Sigmoid colon (tissue), 7 donors: ENCODE results near the gene DOLK. TPM values are rescaled to one million over a fixed set of nuclear protein-coding genes. Genes with fewer than 3 reads are reported as not detected.

Source experiments
- DNase-seq: peaks from one replicate; pipeline ENCODE4 v3.0.0-alpha.2; 2019
- H3K27ac ChIP-seq, 4 donors: fragments of 200-600 bp; sonication (generic); one replicate each; pipeline ENCODE4 v1.5.1; 2016 to 2019; ENCODE audit warnings: mild to moderate bottlenecking in 1 of 4
- H3K27me3 ChIP-seq, 3 donors: fragments of 200-600 bp; sonication (generic); one replicate each; pipeline ENCODE4 v1.5.1; 2019; ENCODE audit warnings: mild to moderate bottlenecking in 1 of 3
- H3K36me3 ChIP-seq, 4 donors: fragments of 200-600 bp; sonication (generic); one replicate each; pipeline ENCODE4 v1.5.1; 2016 to 2019
- H3K4me1 ChIP-seq, 4 donors: fragments of 200-600 bp; sonication (generic); one replicate each; pipeline ENCODE4 v1.5.1; 2017 to 2019
- H3K4me3 ChIP-seq, 4 donors: fragments of 200-600 bp; sonication (generic); one replicate each; pipeline ENCODE4 v1.5.1; 2017 to 2019; ENCODE audit warnings: mild to moderate bottlenecking in 2 of 4, moderate library complexity in 1 of 4
- H3K9me3 ChIP-seq, 4 donors: fragments of 200-600 bp in 3 of 4; sonication (generic) in 3 of 4; one replicate each; pipeline versions ENCODE4 v1.5.1 to v1.6.1; 2013 to 2019
- EP300 ChIP-seq, 4 donors: sonication (generic); formaldehyde crosslinking; IDR thresholded peaks; one replicate each; pipeline ENCODE4 v1.6.1; 2017; ENCODE audit warnings: antibody characterized with exemption in 4 of 4
- POLR2A ChIP-seq, 2 donors: fragments of 450-650 bp; IDR thresholded peaks; one replicate each; pipeline ENCODE4 v1.6.1; 2016; ENCODE audit warnings: antibody characterized with exemption in 2 of 2, mild to moderate bottlenecking in 2 of 2, moderate library complexity in 2 of 2
- POLR2AphosphoS5 ChIP-seq, 4 donors: sonication (generic); formaldehyde crosslinking; IDR thresholded peaks; one replicate each; pipeline ENCODE4 v1.6.1; 2017; ENCODE audit warnings: antibody characterized with exemption in 4 of 4
- WGBS, 2 donors: extraction: QIAGEN DNeasy Blood & Tissue Kit; methylation state at CpG; one replicate each; pipeline ENCODE4 v1.1.7; 2013; 5-methylcytosine and 5-hydroxymethylcytosine counted together
- intact Hi-C: fragments of 100-400 bp; cut with DNase I; formaldehyde crosslinking; loops from one replicate; pipeline ENCODE4 v1.15.1; 2023
- polyA plus RNA-seq, 3 donors: library from polyadenylated mRNA; stranded (reverse); fragments of 200-250 nt; gene quantifications; one replicate each; pipeline ENCODE4 v1.2.3, GENCODE V29; 2013
- total RNA-seq, 4 donors: library from RNA; depleted of rRNA; stranded (reverse); fragments of >200 nt; gene quantifications; one replicate each; pipeline ENCODE4 v1.1.0, GENCODE V29; 2016
- TF ChIP-seq, protein P1 (sequence below), 4 experiments: fragments of 450-650 bp in 3 of 4; fragments of 200-600 bp in 1 of 4; IDR thresholded peaks; one replicate each; pipeline ENCODE4 v1.5.1; 2016 to 2019; ENCODE audit warnings: antibody characterized with exemption in 4 of 4, mild to moderate bottlenecking in 3 of 4, moderate library complexity in 2 of 4
- donor health status: healthy with polysubstance abuse.
- donor health status: Bipolar disorder and iron deficiency.
- donor health status: healthy.

Gene DOLK
- total and polyA plus RNA-seq, 7 donors: 2.4 to 11.4 (median 8.9) TPM

- Histone ChIP-seq H3K27ac (peak overlapping the region in 2 of 4 donors; percentile 88), H3K9me3 (no peaks in the 10 kb centered on the region), H3K36me3 (peaks cover 0 to 4% (median 0%) of the 10 kb centered on the region in 4 donors), H3K4me3 (no peak overlapping the region), H3K4me1 (peaks cover 0 to 50% (median 41%) of the 10 kb centered on the region in 4 donors), H3K27me3 (no peaks in the 10 kb centered on the region)
- intact Hi-C loops: loop anchor here (2.0 kb wide), 1 partner anchor 43 kb away; the partner anchor contains the start of gene KYAT1
- TF ChIP-seq POLR2A (IDR thresholded peaks at IDR 0.05) (no peak), POLR2AphosphoS5 (IDR thresholded peaks at IDR 0.05) (no peak), EP300 (IDR thresholded peaks at IDR 0.05) (no peak)
- TF ChIP-seq, protein P1, sequence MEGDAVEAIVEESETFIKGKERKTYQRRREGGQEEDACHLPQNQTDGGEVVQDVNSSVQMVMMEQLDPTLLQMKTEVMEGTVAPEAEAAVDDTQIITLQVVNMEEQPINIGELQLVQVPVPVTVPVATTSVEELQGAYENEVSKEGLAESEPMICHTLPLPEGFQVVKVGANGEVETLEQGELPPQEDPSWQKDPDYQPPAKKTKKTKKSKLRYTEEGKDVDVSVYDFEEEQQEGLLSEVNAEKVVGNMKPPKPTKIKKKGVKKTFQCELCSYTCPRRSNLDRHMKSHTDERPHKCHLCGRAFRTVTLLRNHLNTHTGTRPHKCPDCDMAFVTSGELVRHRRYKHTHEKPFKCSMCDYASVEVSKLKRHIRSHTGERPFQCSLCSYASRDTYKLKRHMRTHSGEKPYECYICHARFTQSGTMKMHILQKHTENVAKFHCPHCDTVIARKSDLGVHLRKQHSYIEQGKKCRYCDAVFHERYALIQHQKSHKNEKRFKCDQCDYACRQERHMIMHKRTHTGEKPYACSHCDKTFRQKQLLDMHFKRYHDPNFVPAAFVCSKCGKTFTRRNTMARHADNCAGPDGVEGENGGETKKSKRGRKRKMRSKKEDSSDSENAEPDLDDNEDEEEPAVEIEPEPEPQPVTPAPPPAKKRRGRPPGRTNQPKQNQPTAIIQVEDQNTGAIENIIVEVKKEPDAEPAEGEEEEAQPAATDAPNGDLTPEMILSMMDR (IDR thresholded peaks at IDR 0.05): no peak
- DNase-seq: no peak
- WGBS, 2 donors: 89 to 94% methylated on average over 6 of the region's 6 CpGs
Measured at GRCh38 chr9:128923493-128923883, 23.9 kb downstream of the DOLK start.

- Histone ChIP-seq H3K27ac (peak overlapping the region; percentile 86 to 88 (median 88)), H3K4me1 (peaks cover 0 to 52% (median 44%) of the 10 kb centered on the region in 4 donors), H3K9me3 (no peaks in the 10 kb centered on the region), H3K27me3 (no peaks in the 10 kb centered on the region), H3K36me3 (peaks cover 0 to 15% (median 4%) of the 10 kb centered on the region in 4 donors), H3K4me3 (peak overlapping the region; percentile 61 to 63 (median 62))
- intact Hi-C loops: loop anchor here (2.0 kb wide), 1 partner anchor 41 kb away; the partner anchor contains the start of gene KYAT1
- DNase-seq: peak; percentile 84
- TF ChIP-seq EP300 (IDR thresholded peaks at IDR 0.05) (no peak), POLR2AphosphoS5 (IDR thresholded peaks at IDR 0.05) (peak in 2 of 4 donors; percentile 33 to 37)
- TF ChIP-seq, protein P1 (IDR thresholded peaks at IDR 0.05): peak in 1 of 4 experiments; percentile 15
- 19 to 30% methylated on average over 32 of the region's 32 CpGs for WGBS, 2 donors
Measured at GRCh38 chr9:128921881-128922763, 25.3 kb downstream of the DOLK start.

DNA sequence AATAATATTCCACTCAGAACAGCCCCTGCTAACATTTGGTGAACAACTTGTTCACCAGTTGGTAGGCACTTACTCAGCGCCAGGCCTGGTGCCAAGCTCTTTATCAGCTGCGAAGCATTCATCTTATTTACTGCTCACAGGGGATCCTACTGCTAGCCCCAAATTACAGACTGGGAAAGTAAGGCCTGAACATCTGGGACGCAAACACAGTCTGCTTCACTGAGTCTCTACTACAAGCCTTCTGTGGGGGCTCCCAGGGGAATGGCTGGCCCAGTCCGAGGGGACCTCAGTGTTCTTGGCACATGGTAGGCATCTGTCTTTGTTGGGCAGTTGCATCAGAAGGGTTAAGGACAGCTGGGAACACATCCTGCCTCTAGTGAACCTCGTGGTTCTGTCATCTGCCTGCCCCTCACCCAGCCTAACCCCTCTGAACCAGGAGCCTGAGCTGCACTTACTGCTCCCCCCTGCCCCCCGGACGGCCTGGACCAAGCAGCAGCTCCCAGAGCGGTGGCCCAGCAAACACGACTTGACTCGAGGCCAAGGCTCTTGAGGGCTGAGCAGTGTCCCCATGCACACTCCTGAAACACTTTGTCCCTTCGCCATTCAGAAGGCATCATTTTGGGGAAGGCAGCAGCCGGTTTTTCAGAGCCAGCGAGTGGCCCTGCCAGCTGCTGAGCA, 26.9 kb downstream of the DOLK start, which contains the start of gene PHYHD1:
Gene PHYHD1, plus strand, starts transcription at position 602 of the 678 bp plus-strand sequence. CDS start 1,342 bp downstream, outside the sequence.
- Histone ChIP-seq H3K27me3 (no peaks in the 10 kb centered on the region), H3K27ac (peak within 1 kb of the TSS; percentile 86 to 88 (median 88)), H3K4me1 (peaks cover 0 to 68% (median 60%) of the 10 kb centered on the region in 4 donors), H3K4me3 (peak within 1 kb of the TSS; percentile 61 to 63 (median 62)), H3K9me3 (no peaks in the 10 kb centered on the region), H3K36me3 (peaks cover 4 to 25% (median 8%) of the 10 kb centered on the region in 4 donors)
- WGBS, 2 donors: 73 to 76% methylated on average over 13 of the region's 13 CpGs
- peak; percentile 84 for DNase-seq
- intact Hi-C loops: no loop called here
- TF ChIP-seq POLR2AphosphoS5 (IDR thresholded peaks at IDR 0.05) (peak; percentile 19 to 78 (median 62)), EP300 (IDR thresholded peaks at IDR 0.05) (peak in 1 of 4 donors; percentile 50), POLR2A (IDR thresholded peaks at IDR 0.05) (no peak)

- peak overlapping the region; percentile 86 to 88 (median 88) for H3K27ac ChIP-seq
- H3K4me1 ChIP-seq: peaks cover 0 to 77% (median 65%) of the 10 kb centered on the region in 4 donors
- no peaks in the 10 kb centered on the region for H3K27me3 ChIP-seq
- 75 to 82% methylated on average over 14 of the region's 14 CpGs for WGBS, 2 donors
- H3K9me3 ChIP-seq: no peaks in the 10 kb centered on the region
- H3K4me3 ChIP-seq: no peak overlapping the region
- TF ChIP-seq, protein P1 (IDR thresholded peaks at IDR 0.05): no peak
- TF ChIP-seq POLR2A (IDR thresholded peaks at IDR 0.05) (no peak), POLR2AphosphoS5 (IDR thresholded peaks at IDR 0.05) (no peak), EP300 (IDR thresholded peaks at IDR 0.05) (no peak)
- DNase-seq: no peak
- peaks cover 4 to 25% (median 9%) of the 10 kb centered on the region in 4 donors for H3K36me3 ChIP-seq
- intact Hi-C loops: no loop called here
Measured at GRCh38 chr9:128919402-128920089, 27.9 kb downstream of the DOLK start.
